Measurements from ENCODE around the gene RER1. TPM values are rescaled to one million over a fixed set of nuclear protein-coding genes. Genes with fewer than 3 reads are reported as not detected.

The RER1 gene
- total RNA-seq, 1 experiment from 2014 or later, result 110 TPM

- WGBS (ENCODE audit: extremely low coverage, insufficient read length, low lambda C conversion rate), result no CpG with 5 or more reads among the region's 23 CpGs
- Mint-ChIP-seq H3K4me3 (no peak overlapping the region), H3K27ac (no peak overlapping the region), H3K27me3 (ENCODE audit: low read depth) (peaks cover 32% of the 10 kb centered on the region), H3K4me1 (peaks cover 3 to 15% of the 10 kb centered on the region in 2 experiments; a peak in 3 of 4 replicates), H3K9me3 (no peaks in the 10 kb centered on the region), H3K36me3 (ENCODE audit: insufficient read depth in 1 of 3, low read depth in 3 of 3) (no peaks in the 10 kb centered on the region)
- H3K79me2 ChIP-seq (ENCODE audit: insufficient read depth, low read length), result no peaks in the 10 kb centered on the region
- H3K79me1 ChIP-seq (ENCODE audit: insufficient read depth, low read depth, low read length, poor library complexity, severe bottlenecking), result no peaks in the 10 kb centered on the region
- no peak overlapping the region for H2BK120ac ChIP-seq (ENCODE audit: low read depth, low read length, poor library complexity, severe bottlenecking)
- no peak overlapping the region for H3K4ac ChIP-seq (ENCODE audit: low read depth, low read length)
- peaks cover 6% of the 10 kb centered on the region for H3K23me2 ChIP-seq (ENCODE audit: insufficient read length, low read depth, low read length, poor library complexity, severe bottlenecking)
- H3K27ac ChIP-seq (ENCODE audit: insufficient read length, low read depth, low read length), result no peak overlapping the region
- H3K56ac ChIP-seq (ENCODE audit: insufficient read length, low read depth, low read length), result no peak overlapping the region
- peak overlapping the region; percentile 29; the same call in 1 of the 2 replicates for H3K14ac ChIP-seq (ENCODE audit: insufficient read depth, low read length)
- no peaks in the 10 kb centered on the region for H4K20me1 ChIP-seq (ENCODE audit: control insufficient read depth, insufficient read depth, insufficient read length)
- no peak overlapping the region for H2BK15ac ChIP-seq (ENCODE audit: low read depth, low read length)
- H2BK5ac ChIP-seq (ENCODE audit: insufficient read length, low read length), result no peak overlapping the region
- no peaks in the 10 kb centered on the region for H3K9me3 ChIP-seq (ENCODE audit: control insufficient read depth, low read depth, low read length)
- H3K18ac ChIP-seq (ENCODE audit: insufficient read length, low read depth, low read length), result no peak overlapping the region
- no peak overlapping the region for H2BK20ac ChIP-seq (ENCODE audit: low read depth, low read length, poor library complexity, severe bottlenecking)
- H3K27me3 ChIP-seq (ENCODE audit: insufficient read depth, low read length), result peaks cover 14% of the 10 kb centered on the region; the same call in 1 of the 2 replicates
- H3K9ac ChIP-seq (ENCODE audit: extremely low read depth, insufficient read length, low read length), result no peak overlapping the region
- no peak overlapping the region for H2AK5ac ChIP-seq (ENCODE audit: insufficient read length, low read length)
- H2AFZ ChIP-seq (ENCODE audit: low read length), result no peak overlapping the region
- no peak overlapping the region for H3K4me2 ChIP-seq (ENCODE audit: insufficient read depth, insufficient read length, low read length)
- no peak for DNase-seq
- no peak overlapping the region for H4K8ac ChIP-seq (replicated peaks; ENCODE audit: insufficient read length, low read depth, low read length)
- no peak for TF ChIP-seq CTCF (conservative IDR thresholded peaks at IDR 0.05)
- H2BK12ac ChIP-seq (ENCODE audit: insufficient read length, low read depth, low read length), result no peak overlapping the region
- no peak overlapping the region for H4K5ac ChIP-seq (ENCODE audit: insufficient read length, low read depth, low read length)
- no peak overlapping the region for H3T11ph ChIP-seq (ENCODE audit: low read length)
- H3K4me1 ChIP-seq (ENCODE audit: insufficient read depth, low read length), result no peaks in the 10 kb centered on the region; the same call in 1 of the 2 replicates
- H3K23ac ChIP-seq (ENCODE audit: insufficient read length, low read depth, low read length), result no peak overlapping the region
- no peak overlapping the region for H4K91ac ChIP-seq (ENCODE audit: insufficient read length, low read depth, low read length)
These were observed 55.8 kb downstream of the RER1 start for GRCh38 chr1:2447276-2448097.
